Measurements from ENCODE around the gene FA2H.

Gene FA2H

GRCh38 chr16:74785031-74785430 is 10.4 kb upstream of the FA2H start:
- H3K4me3 ChIP-seq (ENCODE audit: low read length), result no peak overlapping the region
- DNase-seq (ENCODE audit: low read depth), result no peak
- TF ChIP-seq CTCF (conservative IDR thresholded peaks at IDR 0.05; ENCODE audit: low read length), result no peak

DNA sequence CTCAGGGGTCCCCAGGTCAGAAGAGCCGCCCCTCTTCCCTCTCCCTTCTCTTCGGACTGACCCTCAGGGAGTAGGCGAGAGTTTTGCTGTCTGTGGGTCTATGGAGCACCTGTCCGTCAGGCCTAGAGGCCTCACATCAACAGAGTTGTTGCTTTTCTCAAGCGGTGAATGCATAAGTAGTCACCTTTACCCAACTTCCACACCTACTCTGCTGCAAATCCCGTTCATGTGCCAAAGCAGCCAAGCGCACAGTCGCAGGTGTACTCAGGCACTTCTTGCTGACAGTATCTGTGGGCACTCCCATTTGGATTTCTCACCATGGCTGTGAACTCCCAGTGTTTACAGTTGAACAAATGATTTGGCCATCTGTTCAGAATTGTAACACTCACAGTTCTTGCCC is 4.0 kb upstream of the FA2H start:
- H3K4me3 ChIP-seq (ENCODE audit: low read length), result no peak overlapping the region
- TF ChIP-seq CTCF (conservative IDR thresholded peaks at IDR 0.05; ENCODE audit: low read length), result no peak
- DNase-seq (ENCODE audit: low read depth), result no peak

DNA sequence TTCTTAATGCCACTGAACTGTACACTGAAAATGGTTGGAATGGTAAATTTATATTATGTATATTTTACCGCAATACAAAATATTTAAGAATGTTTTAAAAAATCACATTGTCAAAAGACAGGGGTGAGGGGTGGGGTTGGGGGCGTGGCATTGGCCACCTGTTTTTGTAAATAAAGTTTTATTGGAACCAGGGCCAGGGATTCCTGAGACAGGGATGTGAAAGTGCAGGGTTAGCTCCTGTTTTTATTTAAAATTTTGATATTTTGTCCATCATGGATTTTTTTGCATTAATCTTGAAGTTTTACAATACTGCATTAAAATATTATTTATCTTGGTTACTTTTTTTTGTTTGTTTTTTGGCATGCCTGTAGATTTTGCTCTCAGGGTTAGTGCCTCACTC is 2.3 kb upstream of the FA2H start:
- no peak for TF ChIP-seq CTCF (conservative IDR thresholded peaks at IDR 0.05; ENCODE audit: low read length)
- no peak overlapping the region for H3K4me3 ChIP-seq (ENCODE audit: low read length)
- DNase-seq (ENCODE audit: low read depth), result no peak

DNA sequence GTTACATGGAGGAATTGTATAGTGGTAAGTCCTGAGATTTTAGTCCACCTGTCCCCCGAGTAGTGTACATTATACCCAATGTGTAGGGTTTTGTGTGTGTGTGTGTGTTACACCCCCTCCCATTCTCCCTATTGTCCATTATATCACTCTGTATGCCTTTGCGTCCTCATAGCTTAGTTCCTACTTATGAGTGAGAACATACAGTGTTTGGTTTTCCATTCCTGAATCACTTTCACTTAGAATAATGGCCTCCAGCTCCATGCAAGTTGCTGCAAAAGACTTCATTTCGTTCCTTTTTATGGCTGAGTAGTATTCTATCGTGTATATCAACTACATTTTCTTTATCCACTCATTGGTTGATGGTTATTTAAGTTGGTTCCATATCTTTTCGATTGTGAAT is 635 bp upstream of the FA2H start:
- no peak for DNase-seq (ENCODE audit: low read depth)
- no peak for TF ChIP-seq CTCF (conservative IDR thresholded peaks at IDR 0.05; ENCODE audit: low read length)
- H3K4me3 ChIP-seq (ENCODE audit: low read length), result no peak overlapping the region

DNA sequence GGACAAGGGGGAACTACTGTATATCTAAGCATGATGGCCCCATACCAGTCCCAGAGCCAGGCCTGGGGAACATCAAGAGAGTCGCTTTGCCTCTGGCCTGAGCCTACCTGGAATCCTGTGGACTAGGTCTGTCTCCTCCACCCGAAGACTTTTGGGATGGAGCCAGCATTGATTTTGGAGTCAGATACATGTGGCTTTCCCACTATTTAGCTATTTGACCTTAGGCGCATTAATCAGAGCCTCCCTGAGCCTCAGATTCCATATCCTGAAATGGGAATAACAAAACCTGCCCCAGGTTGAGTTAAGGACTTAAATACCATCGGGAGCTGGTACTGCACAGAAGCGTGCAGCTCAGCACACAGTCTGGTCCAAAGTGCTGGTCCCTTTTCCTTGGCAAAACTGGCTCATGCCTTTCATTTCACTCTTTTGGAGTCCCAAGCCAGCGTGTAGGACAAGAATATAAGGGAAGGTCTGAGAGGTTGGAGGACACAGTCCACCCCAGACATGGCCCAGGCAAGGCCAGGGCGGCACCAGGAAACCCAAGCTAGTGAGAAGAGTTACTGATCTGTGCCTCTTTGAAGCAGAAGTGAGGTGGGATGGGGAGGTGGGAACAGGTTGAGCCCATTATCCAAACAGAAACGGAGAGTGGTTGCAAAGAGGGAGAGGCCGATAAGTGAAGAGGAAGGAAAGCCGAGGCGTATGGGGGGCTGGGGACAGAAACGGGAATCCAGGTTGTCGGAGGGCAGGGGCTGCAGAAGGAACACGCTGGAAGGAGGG is 986 bp downstream of the FA2H start:
- DNase-seq (ENCODE audit: low read depth), result no peak
- H3K4me3 ChIP-seq (ENCODE audit: low read length), result no peak overlapping the region
- TF ChIP-seq CTCF (conservative IDR thresholded peaks at IDR 0.05; ENCODE audit: low read length), result no peak

- DNase-seq (ENCODE audit: low read depth), result no peak
- TF ChIP-seq CTCF (conservative IDR thresholded peaks at IDR 0.05; ENCODE audit: low read length), result no peak
These were observed 2.8 kb downstream of the FA2H start for GRCh38 chr16:74771656-74772315.

More at GRCh38 chr16:74771656-74772315, 2.8 kb downstream of the FA2H start:
- H3K4me3 ChIP-seq (ENCODE audit: low read length), result no peak overlapping the region
